ENCODE data around the gene P2RY6. TPM values are rescaled to one million over a fixed set of nuclear protein-coding genes. Genes with fewer than 3 reads are reported as not detected.

The P2RY6 gene
- total and polyA plus RNA-seq, 2 of the 4 experiments (the other 2 are of a cell fraction), result 0.44 TPM; not detected in 1

- Histone ChIP-seq H3K4ac (ENCODE audit: low read depth, low read length) (peak overlapping the region; percentile 86), H4K5ac (ENCODE audit: low read depth, low read length) (no peak overlapping the region), H3K36me3 (ENCODE audit: control insufficient read depth, insufficient read depth, low read length) (peaks cover 3% of the 10 kb centered on the region; the same call in 1 of the 2 replicates), H3K56ac (ENCODE audit: extremely low read depth, insufficient read depth, low read length) (no peak overlapping the region; the same call in 1 of the 2 replicates), H3K9me3 (ENCODE audit: control insufficient read depth, insufficient read depth, low read length) (no peaks in the 10 kb centered on the region), H4K20me1 (ENCODE audit: insufficient read depth, low read length) (peaks cover 99% of the 10 kb centered on the region), H4K91ac (ENCODE audit: insufficient read depth, low read depth, low read length) (peak overlapping the region; percentile 74), H3K4me1 (ENCODE audit: control insufficient read depth, insufficient read depth, low read length) (peaks cover 49% of the 10 kb centered on the region), H3K23ac (ENCODE audit: low read depth, low read length) (peak overlapping the region; percentile 73; the same call in 1 of the 2 replicates), H2BK120ac (ENCODE audit: low read depth, low read length) (peak overlapping the region; percentile 84), H2BK5ac (ENCODE audit: low read depth, low read length, poor library complexity, severe bottlenecking) (peak overlapping the region; percentile 82), H3K18ac (ENCODE audit: low read depth, low read length) (peak overlapping the region; percentile 38; the same call in 1 of the 2 replicates), H4K8ac (ENCODE audit: low read depth in 2 of 2, low read length in 2 of 2) (peak overlapping the region; percentile 10 to 58; a peak in 2 of 4 replicates), H2AFZ (replicated peaks; ENCODE audit: low read length, poor library complexity) (no peak overlapping the region), H2AK9ac (replicated peaks; ENCODE audit: low read depth, low read length, poor library complexity) (peak overlapping the region; percentile 96), H3K27me3 (ENCODE audit: control insufficient read depth, insufficient read depth, low read length) (no peaks in the 10 kb centered on the region), H3K4me3 (ENCODE audit: insufficient read depth, low read depth, low read length) (no peak overlapping the region), H3K4me2 (ENCODE audit: low read depth, low read length) (peak overlapping the region; percentile 67; the same call in 1 of the 2 replicates), H3K79me1 (ENCODE audit: low read depth in 1 of 2, low read length in 2 of 2) (peaks cover 20 to 94% of the 10 kb centered on the region in 2 experiments), H2AK5ac (ENCODE audit: low read depth, low read length) (peak overlapping the region; percentile 83), H2BK15ac (ENCODE audit: low read depth, low read length) (0 out of 3 replicates have a peak overlapping the region, but pooled peaks have one; percentile 40), H3K9me1 (ENCODE audit: insufficient read depth, low read length) (peaks cover 29% of the 10 kb centered on the region), H2BK20ac (ENCODE audit: low read depth, low read length) (peak overlapping the region; percentile 13; the same call in 1 of the 2 replicates), H3K14ac (replicated peaks; ENCODE audit: low read depth, low read length) (peak overlapping the region; percentile 69), H3K9ac (ENCODE audit: low read depth, low read length) (peak overlapping the region; percentile 27), H3K27ac (ENCODE audit: insufficient read depth, low read length) (peak overlapping the region; percentile 70)
- no CpG with 5 or more reads among the region's 4 CpGs for WGBS, 2 experiments (ENCODE audit: extremely low coverage in 2 of 2, insufficient read length in 1 of 2)
- ATAC-seq (ENCODE audit: low read depth), result peak; percentile 67
- TF ChIP-seq MAZ (IDR thresholded peaks at IDR 0.05; ENCODE audit: borderline replicate concordance, low read depth, low read length) (peak; percentile 80), POLR2A (IDR thresholded peaks at IDR 0.05; ENCODE audit: low read depth, low read length) (0 out of 2 replicates have a peak, but pooled peaks have one; percentile 55), FOS (IDR thresholded peaks at IDR 0.05; ENCODE audit: low read depth, low read length) (no peak; the same call in 1 of the 2 replicates), NFE2L2 (IDR thresholded peaks at IDR 0.05; ENCODE audit: low read depth, low read length) (no peak), RAD21 (IDR thresholded peaks at IDR 0.05; ENCODE audit: low read length) (peak; percentile 99), CEBPB (IDR thresholded peaks at IDR 0.05; ENCODE audit: low read depth, low read length) (no peak), SMC3 (IDR thresholded peaks at IDR 0.05; ENCODE audit: low read depth, low read length) (peak; percentile 99), RCOR1 (IDR thresholded peaks at IDR 0.05; ENCODE audit: insufficient replicate concordance, low read length) (no peak), MXI1 (IDR thresholded peaks at IDR 0.05; ENCODE audit: borderline replicate concordance, low read depth, low read length) (peak; percentile 74; the same call in 1 of the 2 replicates)
- TF ChIP-seq, protein P1, sequence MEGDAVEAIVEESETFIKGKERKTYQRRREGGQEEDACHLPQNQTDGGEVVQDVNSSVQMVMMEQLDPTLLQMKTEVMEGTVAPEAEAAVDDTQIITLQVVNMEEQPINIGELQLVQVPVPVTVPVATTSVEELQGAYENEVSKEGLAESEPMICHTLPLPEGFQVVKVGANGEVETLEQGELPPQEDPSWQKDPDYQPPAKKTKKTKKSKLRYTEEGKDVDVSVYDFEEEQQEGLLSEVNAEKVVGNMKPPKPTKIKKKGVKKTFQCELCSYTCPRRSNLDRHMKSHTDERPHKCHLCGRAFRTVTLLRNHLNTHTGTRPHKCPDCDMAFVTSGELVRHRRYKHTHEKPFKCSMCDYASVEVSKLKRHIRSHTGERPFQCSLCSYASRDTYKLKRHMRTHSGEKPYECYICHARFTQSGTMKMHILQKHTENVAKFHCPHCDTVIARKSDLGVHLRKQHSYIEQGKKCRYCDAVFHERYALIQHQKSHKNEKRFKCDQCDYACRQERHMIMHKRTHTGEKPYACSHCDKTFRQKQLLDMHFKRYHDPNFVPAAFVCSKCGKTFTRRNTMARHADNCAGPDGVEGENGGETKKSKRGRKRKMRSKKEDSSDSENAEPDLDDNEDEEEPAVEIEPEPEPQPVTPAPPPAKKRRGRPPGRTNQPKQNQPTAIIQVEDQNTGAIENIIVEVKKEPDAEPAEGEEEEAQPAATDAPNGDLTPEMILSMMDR (conservative IDR thresholded peaks at IDR 0.05; ENCODE audit: low read depth, low read length), result peak; percentile 99
- TF ChIP-seq, protein P2, sequence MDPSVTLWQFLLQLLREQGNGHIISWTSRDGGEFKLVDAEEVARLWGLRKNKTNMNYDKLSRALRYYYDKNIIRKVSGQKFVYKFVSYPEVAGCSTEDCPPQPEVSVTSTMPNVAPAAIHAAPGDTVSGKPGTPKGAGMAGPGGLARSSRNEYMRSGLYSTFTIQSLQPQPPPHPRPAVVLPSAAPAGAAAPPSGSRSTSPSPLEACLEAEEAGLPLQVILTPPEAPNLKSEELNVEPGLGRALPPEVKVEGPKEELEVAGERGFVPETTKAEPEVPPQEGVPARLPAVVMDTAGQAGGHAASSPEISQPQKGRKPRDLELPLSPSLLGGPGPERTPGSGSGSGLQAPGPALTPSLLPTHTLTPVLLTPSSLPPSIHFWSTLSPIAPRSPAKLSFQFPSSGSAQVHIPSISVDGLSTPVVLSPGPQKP (IDR thresholded peaks at IDR 0.05; ENCODE audit: borderline replicate concordance, low read depth, low read length), result no peak
- ChIA-PET POLR2A (ENCODE audit: unreplicated experiment) (interaction anchor here (0.6 to 0.7 kb wide), 5 partner anchors 8 to 50 kb away, joined by 3 to 5 read pairs (median 4); no protein-coding TSS in a partner anchor), CTCF (interaction anchor here (0.6 to 1.9 kb wide), 18 partner anchors 10 to 604 kb away, joined by 3 to 20 read pairs (median 5); no protein-coding TSS in a partner anchor)
- no TSS peak for BruUV-seq (replicated peaks)
- dilution Hi-C loops (cut with HindIII; ENCODE audit: low sequenced_read_pairs, unreplicated experiment), result no loop called here
- peak; percentile 82 for DNase-seq
- in situ Hi-C loops (cut with MboI; ENCODE audit: low sequenced_read_pairs), result loop anchor here (5.0 kb wide), 1 partner anchor 38 kb away; no protein-coding TSS in a partner anchor
- intact Hi-C loops (cut with micrococcal nuclease), result loop anchor here (1.0 kb wide), 2 partner anchors 28 to 40 kb away; no protein-coding TSS in a partner anchor
Measured at GRCh38 chr11:73335204-73335923, 63.2 kb downstream of the P2RY6 start.

Data from IMR-90 (cell line).